Measurements from ENCODE around the gene NEB.

NEB gene

GRCh38 chr2:151481744-151482143 is 252.5 kb downstream of the NEB start:
- no peak for DNase-seq (ENCODE audit: low read depth)
- no peak overlapping the region for H3K4me3 ChIP-seq (ENCODE audit: low read depth, low read length)
- no peak for TF ChIP-seq CTCF (conservative IDR thresholded peaks at IDR 0.05; ENCODE audit: low read depth, low read length)

GRCh38 chr2:151478011-151478410 is 256.3 kb downstream of the NEB start:
- no peak for TF ChIP-seq CTCF (conservative IDR thresholded peaks at IDR 0.05; ENCODE audit: low read depth, low read length)
- H3K4me3 ChIP-seq (ENCODE audit: low read depth, low read length): no peak overlapping the region
- DNase-seq (ENCODE audit: low read depth): peak; percentile 28

DNA sequence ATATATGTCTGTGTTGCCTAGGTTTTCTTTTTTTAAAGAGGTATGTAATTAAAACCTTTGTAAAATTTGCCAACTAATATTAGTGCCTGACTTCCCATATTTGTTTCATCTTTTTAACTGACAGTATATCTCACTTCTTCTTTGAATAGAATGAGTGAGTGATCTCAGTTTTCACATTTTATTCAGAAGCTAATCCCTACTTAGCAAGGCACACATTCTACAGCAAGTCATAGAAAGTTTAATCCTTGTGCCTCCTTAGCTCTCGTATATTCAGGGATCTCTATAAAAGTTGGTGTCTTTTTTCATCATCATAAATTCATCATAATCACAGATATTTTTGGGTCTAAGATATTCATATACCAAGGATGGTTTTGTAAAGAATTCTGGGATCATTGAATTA is 258.0 kb downstream of the NEB start:
- TF ChIP-seq CTCF (conservative IDR thresholded peaks at IDR 0.05; ENCODE audit: low read depth, low read length): no peak
- DNase-seq (ENCODE audit: low read depth): no peak
- H3K4me3 ChIP-seq (ENCODE audit: low read depth, low read length): no peak overlapping the region

- no peak overlapping the region for H3K4me3 ChIP-seq (ENCODE audit: low read depth, low read length)
- TF ChIP-seq CTCF (conservative IDR thresholded peaks at IDR 0.05; ENCODE audit: low read depth, low read length): no peak
- DNase-seq (ENCODE audit: low read depth): no peak
Observed at GRCh38 chr2:151475071-151475470, 259.2 kb downstream of the NEB start.

GRCh38 chr2:151472966-151473365 is 261.3 kb downstream of the NEB start:
- no peak for TF ChIP-seq CTCF (conservative IDR thresholded peaks at IDR 0.05; ENCODE audit: low read depth, low read length)
- peak; percentile 10 for DNase-seq (ENCODE audit: low read depth)
- no peak overlapping the region for H3K4me3 ChIP-seq (ENCODE audit: low read depth, low read length)

DNA sequence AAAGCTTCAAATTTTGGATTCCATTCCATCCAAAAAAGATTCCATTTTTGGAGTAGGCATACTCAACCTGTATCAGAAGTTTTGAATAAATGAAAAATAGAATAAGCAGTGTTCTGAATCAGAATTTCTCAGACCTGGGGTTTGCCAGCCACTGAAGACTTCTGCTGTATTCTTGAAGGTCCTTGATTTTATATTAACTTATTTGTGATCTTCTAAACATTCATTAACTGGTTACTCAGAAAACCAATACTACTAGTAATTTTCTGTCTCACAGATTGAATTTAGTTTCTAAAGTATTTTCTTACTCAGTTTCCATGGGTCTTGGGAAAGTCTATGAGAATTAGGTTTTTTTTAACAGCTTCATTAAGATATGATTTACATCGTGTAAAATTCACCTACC is 263.7 kb downstream of the NEB start:
- TF ChIP-seq CTCF (conservative IDR thresholded peaks at IDR 0.05; ENCODE audit: low read depth, low read length): no peak
- no peak for DNase-seq (ENCODE audit: low read depth)
- H3K4me3 ChIP-seq (ENCODE audit: low read depth, low read length): no peak overlapping the region

DNA sequence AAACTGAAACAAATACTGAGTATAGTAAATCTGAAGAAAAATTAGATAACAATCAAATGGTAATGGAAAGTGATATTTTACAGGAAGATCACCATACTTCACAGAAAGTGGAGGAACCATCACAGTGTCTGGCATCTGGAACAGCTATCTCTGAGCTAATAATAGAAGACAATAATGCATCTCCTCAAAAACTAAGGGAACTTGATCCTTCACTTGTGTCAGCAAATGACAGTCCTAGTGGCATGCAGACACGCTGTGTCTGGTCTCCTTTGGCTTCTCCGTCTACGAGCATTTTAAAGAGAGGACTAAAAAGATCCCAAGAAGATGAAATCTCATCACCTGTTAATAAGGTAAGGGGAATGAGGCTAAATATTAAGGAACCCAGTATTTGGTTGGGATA is 268.5 kb downstream of the NEB start:
- no peak overlapping the region for H3K4me3 ChIP-seq (ENCODE audit: low read depth, low read length)
- DNase-seq (ENCODE audit: low read depth): no peak
- TF ChIP-seq CTCF (conservative IDR thresholded peaks at IDR 0.05; ENCODE audit: low read depth, low read length): no peak

All from choroid plexus epithelial cell (primary cell).